Activated CD4-positive, alpha-beta T cell treated with anti-CD3 and anti-CD28 coated beads, Interleukin-2, amount 50 U/mL, for 1 hour (primary cell): Measurements from ENCODE around the gene RNF186.
"Not testable (repeated sequence)": the region's sequence is repeated elsewhere in the genome, so short reads cannot be mapped to it uniquely, and the experiment has no call there.

Experiments
- DNase-seq: peaks from one replicate; pipeline ENCODE4 v3.0.0-alpha.2; 2020

Gene RNF186

DNA sequence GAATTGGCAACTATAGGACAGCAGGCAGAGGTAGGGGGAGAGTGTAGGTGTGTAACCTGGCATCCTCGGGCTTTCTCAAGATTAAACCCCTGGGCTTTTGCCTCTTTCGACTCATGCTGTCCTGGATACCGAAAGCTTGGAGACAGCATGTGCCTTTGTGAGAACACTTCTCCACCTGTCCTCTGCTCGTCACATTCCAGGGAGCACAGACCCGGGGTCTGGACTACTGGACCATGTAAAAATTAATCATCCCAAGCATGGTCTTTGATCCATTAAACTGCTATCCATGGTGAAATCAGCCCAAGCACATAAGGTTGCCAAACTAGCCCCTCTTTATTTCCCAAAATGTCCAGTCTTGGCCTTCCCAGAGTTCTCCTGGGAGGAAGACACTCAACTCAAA lies 9.0 kb upstream of the RNF186 start:
- DNase-seq, result no peak

DNA sequence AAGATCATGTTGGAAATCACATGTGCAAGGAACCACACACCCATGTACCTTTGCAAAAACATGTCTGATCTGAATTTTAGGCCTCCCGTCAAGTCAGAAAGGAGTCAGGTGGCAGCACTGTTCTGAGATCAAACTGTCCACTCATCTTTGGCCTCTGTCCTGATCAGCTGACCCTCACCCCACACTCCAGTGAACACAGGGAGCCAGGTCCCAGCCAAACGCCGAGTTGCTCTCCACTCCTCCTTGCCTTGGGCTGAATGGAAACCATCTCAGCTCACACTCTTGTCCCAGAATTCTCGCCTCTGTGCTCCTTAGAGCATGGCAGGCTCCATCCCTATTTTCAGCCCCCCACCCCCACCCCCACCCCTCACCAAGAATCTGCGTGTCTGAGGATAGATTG lies 4.6 kb upstream of the RNF186 start:
- DNase-seq, result no peak

DNA sequence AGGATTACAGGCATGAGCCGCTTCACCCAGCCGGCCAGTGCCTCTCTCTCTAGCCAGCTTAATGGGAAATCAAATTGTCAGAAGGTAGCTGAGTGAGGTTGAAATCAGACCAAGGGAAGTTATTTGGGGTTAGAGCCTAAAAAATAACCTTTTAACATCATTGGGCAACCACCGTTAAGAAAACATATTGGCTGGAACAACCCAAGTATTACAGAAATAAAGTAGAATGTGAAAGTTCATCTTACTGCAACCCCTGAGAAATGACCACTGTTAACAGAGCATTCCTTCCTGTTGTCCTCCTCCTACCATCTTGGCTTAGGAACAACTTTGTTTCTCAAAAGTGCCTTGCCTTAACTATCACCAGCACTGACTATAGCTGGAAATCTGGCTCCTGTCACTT lies 3.2 kb upstream of the RNF186 start:
- no peak for DNase-seq

DNA sequence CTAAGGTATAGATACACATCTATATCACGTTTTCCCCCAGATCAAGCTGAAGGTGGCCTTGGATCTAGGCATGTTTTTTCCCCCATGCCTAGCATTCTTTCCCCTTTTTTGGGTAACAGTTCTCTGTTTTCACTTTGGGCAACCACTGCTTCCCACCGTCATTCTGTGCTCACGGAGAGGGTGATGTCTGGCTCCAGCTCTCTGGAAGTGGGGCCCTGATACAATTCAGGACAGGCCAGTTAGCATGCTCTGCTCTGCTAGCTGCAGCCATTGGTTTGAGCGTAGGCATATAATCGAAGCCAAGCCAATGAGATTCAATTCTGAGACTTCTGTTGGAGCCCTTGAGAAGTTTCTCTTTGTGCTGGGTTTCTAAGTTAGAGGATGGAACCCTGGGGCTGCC lies 2.1 kb upstream of the RNF186 start:
- DNase-seq, result no peak

DNA sequence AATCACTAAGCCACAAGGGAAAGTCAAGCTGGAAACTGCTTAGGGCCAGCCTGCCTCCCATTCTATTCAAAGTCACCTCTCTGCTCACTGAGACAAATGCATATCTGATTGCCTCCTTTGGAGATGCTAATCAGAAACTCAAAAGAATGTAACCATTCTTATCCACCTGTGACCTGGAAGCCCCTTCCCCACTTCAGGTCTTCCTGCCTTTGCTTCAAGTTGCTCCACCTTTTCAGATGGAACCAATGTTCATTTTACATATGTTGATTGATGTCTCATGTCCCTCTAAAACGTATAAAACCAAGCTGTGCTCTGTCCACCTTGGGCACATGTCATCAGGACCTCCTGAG lies 1.6 kb upstream of the RNF186 start:
- not testable (repeated sequence) for DNase-seq

DNA sequence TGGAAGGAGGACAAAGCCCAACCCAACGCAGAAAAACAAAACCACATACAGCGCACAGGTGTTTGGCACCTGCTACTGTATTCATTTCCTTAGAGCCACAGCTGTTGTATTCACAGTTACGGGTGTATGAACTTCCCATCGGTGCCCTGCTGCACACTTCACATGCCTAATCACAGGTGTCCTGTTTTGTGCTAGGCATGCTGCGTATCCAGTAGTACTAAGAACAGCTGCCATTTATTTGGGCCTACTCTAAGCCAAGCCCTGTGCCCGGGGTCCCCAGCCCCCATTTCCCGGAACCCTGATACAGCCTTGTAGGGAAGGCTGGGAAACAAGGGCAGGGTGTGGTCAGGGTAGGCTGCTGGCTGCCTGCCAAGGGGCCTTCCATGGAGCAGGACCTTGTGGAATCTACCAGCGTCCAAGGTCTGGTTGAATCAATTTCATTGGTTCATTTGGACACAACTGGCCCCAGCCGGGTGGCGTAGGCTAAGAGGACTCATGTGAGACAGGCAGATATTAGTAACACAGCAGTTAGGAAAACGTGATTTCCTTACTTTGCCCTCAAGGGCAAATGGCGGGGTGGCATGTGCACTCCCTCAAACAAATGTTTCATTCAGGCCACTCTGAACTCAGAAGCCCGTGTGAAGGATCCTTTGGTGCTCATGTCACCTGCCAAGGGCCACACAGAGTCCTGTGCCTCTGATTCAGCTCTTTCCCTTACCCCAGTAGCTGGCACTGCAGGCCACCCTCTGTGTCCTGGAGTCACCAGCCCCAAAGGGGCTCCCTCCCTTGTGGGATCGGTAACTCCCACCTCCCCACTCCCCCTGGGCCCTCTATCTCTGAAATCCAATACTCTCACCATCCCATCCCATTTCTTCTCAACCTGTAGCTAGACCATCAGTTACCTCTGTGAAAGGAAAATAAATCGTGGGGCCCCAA lies 986 bp upstream of the RNF186 start:
- DNase-seq, result no peak

DNA sequence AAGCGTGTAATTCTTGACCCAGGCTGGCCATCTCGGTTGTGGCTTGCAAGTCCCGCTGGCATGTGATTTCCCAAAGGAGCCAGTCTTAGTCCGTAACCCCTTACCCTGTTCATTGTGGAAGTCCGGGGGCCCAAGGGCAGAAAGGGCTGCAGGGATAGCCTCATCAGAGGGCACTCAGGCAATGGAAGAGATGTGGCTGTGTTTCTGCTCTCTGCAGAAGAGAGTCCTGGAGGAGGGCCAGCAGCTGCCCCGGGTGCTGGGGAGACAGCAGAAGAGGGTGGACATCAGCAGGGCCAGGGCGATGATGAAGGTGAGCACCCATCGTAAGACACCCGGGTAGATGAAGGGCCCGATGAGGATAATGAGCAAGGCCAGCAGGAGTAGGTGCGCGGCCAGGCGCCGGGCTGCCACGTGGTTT lies 830 bp downstream of the RNF186 start:
- no peak for DNase-seq

DNA sequence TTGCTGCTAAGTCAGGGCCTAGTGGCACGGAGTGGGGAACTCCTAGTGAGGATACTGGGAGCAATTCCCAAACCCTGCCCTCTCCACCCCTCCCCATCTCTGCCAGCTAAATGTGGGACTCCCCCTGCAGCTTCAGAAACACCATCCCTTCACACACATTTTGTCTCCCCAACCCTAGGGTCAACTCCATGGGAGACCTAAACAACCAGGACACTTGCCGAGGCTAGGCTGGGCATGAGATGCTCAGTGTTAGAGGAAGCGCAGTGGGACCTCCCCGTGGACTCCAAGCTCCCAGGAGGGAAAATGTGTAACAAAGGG lies 1.5 kb downstream of the RNF186 start:
- no peak for DNase-seq

DNA sequence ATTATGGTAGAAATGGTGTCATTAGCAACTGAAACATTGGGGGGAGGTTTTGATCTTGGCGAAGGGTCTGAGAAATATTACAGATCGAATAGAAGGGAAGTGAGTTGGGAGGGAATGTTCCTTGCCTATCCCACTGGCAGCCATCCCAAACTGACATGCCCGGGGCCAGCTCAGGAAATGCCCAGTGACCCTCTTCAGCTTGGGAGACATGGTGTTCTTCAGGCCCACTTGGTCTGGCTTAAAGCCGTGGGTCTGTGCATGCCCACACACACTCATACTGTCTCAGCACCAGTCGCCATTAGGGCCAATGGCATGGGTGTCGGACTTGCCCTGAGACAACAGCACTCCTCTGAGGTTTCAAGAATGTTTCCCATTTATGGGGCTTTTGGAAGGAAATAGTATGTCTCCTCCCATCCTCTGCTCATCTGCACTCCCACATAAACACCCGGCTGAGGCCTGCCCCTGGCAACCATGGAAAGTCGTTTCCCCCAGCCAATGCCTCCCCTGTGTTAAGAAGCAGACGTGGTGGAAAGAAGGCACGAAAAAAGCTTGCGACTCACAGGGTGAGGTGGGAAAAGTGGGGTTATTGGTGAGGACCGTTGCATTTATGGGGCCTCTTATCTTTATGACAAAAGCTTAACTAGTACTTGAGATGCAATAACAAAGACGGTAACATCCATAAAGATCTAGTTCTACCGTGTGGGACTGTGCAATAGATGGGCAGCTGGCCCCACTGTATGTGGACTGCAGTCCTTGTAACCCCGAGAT lies 2.0 kb downstream of the RNF186 start:
- no peak for DNase-seq

DNA sequence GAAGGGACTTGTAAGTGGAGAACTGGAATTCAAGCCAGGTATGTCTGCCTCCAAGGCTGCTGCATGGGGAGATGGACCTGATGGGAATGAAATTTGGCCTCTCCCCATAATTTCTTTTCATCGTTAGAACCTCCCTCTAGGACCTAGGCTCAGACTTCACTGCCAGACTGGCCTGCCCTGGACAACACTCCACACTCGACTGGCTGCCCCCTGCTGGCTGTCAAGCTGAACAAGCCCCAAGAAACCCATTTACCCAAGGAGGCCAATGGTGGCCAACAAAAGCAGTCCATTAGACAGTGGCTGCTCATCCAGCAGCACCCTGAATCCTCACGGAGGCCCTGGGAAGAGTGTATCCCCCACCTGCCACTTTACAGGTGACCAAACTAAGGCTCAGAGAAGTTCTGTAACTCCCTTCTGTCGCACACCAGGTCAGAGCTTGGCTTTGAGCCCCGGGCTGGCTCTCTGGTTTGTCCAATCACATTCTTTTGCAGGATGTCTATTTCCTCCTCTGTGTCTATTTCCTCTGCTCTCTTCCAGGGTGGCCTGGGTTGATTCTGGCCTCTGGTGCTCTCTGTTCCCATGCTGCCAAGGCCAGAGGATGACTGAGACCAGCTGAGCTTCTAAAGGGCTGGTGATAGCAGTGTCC lies 3.8 kb downstream of the RNF186 start:
- DNase-seq, result peak; percentile 35

DNA sequence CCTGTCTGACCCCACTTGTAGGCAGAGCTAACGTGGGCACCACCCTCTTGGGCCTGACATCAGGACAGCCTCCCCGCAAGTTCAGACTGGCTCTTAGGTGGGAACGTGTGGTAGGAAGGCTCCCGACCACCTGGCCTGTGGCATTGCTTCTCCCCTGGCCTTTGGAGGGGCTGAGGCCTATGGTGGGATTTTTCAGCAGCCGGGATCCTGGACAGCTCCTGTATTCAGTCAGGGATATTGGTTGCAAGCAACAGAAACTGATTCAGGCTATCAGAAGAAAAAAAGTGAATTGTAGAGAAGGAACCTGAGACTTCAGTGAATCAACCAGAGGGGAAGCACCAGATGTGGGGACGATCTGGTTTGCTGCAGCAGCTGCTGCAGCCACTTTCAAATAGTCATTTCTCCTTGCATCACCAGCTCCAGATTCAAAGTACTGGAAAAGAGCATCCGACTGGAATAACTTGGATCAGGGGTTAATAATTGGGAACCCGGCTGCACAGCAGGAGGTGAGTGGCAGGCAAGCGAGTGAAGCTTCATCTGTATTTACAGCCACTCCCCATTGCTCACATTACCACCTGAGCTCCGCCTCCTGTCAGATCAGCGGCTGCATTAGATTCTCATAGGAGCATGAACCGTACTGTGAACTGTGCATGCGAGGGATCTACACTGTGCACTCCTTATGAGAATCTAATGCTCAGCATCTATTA lies 5.9 kb downstream of the RNF186 start:
- DNase-seq, result no peak

DNA sequence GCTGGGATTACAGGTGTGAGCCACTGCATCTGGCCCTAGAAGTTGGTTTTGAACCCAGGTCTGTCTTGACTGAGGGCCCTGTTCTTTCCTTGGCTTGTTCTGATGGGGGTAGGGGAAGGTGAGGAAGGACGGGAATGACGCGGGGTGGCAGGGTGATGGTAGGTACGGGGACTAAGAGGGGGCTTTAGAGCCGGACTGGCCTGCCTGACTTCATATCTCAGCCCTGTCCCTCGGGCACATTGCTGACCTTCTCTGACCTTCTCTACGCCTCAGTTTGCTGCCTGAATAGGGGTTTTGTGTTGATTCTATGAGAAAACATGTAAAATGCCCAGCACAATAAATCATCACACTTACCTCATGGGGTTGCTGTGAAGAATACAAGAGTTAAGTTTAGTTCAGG lies 6.7 kb downstream of the RNF186 start:
- DNase-seq, result no peak

DNA sequence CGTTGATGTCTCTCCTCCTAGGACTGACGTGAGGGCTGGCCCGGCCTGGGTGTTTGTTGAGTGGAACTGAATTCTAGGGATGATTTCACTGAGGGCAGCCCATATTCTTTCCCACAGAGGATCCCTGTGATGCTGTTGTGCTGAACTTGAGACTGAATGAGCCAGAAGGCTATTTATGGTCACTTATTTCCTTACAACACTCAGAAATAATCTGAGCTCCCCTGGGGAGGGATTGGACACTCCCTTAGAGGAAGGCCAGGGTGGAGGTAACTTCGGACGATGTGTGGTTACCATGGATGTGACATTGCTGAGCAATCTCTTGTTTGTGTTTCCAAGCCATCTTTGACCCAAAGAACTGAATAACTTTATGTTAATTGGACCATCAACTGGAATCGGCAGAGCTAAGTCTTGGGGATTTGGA lies 10.2 kb downstream of the RNF186 start:
- DNase-seq, result no peak

DNA sequence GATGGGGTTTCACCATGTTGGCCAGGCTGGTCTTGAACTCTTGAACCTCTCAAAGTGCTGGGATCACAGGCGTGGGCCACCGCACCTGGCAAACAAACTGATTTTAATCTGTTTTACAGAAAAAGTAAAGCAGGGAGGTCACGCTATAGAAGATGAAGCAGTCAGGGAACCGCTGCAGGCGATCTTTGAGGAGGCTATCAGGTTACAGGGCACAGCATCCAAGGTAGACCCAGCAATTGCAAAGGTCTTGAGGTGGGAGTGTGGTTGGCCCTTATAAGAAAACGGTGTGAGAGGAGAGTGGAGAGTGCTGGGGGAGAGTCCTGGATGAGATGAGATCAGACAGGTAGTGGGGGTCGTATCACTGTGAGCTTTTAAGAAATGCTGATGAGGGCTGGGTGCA lies 12.8 kb downstream of the RNF186 start:
- DNase-seq, result no peak

DNA sequence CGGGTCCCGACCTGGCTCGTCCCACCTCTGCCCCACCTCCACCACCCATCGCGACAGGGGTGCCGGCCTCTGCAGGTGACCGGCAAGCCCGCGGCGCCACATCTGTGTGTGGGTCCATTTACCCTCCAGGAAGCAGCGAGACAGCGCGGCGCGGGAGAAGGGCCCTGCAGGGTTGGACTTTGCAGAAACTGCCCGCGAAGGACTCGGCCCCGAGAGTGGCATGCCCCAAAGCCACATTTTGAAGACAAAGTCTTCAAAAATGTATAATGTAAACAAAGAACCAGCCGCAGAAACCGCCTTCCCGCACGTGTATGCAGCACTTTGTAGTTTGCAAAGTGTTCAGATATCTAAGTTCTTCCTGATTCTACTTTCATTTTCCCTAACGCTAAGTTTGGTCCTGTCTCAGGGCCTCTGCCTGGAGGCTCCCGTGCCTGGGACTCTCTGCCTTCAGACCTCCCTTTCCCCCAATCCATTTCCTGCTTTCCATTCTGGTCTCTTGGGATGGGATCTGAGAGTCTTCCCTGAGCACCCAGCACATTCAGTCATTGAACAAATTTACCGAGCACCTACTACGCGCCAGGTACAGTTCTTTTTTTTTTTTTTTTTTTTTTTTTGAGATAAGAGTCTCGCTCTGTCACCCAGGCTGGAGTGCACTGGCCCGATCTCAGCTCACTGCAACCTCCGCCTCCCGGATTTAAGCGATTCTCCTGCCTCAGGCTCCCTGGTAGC lies 14.8 kb downstream of the RNF186 start:
- DNase-seq, result peak; percentile 19

DNA sequence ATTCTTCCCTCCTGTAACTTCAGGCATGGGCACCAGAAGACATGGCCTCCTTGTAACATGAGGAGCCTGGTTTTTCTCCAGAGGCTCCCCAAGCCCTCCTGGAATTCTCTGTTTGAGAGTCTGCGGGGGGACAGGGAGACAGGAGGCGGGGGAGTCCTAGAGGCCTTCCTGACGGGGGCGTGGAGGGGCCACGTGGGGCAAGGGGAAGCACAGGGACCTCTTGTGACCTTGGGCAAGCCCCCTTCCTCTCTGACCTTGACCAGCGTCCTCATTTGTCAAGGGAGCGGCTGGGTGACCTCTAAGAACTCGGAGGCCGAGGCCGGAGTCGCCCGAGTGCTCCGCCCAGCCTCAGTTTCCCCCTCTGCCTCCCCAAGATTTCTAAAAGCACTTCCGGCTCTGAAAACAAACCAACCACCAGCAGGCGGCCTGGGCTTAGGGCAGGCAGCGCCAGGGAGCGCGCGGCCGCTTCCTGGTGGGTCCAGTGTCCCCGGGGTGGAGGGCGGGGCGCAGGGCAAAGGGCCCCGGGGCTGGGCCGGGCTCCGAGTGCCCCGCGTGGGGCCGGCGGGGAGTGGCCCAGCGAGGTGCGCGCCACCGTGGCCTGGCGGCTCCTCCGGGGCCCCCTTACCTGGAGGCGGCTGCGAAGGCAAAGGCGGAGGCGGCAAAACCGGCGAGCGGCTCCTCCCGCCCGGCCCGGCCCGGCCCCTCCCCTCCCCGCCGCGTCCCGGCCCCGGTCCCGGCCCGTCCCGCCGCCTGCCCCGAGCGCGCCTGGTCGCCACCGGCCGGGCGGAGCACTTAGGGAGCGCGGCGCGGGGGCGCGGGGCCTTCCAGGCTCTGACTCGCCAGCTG lies 15.6 kb downstream of the RNF186 start, which contains the start of gene TMCO4:
Gene TMCO4 (minus strand): TSS at position 687 of the 846 bp plus-strand sequence. CDS start 19,158 bp downstream, outside the sequence.
- DNase-seq, result peak; percentile 32

DNA sequence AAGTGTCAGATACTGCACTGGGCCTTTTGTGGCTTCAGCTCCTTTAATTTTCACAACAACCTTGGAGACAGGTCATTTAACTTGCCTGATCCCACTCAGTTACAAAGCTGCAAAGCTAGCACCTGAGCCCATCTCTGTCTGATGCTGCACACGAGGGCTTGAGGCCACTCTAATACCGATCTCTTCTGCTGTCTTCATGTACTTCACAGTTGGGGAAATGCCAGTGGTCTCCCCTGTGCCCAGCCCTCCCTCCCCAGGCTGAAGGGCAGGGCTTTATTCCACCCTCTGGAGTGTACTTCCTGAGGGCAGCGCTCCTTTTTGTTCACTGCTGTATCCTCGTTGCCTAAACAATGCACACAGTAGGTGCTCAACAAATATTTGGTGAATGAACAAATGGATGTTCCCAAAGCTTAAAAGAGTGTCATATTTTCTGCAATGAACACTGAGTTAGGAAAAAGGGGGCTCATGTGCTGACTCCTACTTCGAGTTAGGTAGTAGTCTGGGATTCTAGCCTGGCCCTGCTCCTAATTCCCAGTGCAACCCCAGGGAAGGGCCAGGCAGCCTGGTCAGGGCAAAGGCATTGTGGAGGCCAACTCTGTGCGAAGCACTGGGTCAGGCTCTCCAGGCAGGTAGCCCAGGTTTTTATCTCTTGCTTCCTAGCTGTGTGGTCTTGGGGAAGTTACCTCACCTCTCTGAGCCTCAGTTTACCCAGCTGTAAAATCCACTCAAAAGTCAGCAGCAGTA lies 16.4 kb downstream of the RNF186 start:
- DNase-seq, result no peak

DNA sequence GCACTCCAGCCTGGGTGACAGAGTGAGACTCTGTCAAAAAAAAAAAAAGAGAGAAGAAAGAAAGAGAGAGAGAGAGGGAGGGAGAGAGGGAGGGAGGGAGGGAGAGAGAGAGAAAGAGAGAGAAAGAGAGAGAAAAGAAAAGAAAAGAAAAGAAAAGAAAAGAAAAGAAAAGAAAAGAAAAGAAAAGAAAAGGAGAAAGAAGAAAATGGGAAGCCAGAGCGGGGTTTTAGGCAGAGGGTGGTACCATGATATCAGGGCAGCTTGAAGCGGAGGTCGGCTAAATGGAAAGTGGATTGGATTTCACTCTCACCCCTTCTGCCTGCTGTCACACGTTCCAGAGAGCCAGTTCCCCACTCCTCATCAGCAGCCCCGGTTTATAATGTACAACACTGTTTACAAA lies 17.3 kb downstream of the RNF186 start:
- no peak for DNase-seq

DNA sequence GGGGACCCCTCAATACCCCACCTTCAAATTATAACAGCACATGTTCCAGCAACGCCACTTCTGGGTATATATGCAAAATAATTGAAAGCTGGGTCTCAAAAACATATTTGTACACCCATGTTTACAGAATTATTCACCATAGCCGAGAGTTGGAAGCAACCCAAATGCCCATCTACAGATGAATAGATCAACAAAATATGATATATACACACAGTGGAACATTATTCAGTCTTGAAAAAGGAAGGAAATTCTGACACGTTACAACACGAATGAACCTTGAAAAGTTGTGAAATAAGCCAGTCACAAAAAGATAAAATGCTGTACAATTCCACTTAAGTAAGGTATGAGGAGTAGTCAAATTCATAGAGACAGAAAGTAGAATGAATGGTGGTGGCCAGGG lies 20.5 kb downstream of the RNF186 start:
- DNase-seq, result no peak

DNA sequence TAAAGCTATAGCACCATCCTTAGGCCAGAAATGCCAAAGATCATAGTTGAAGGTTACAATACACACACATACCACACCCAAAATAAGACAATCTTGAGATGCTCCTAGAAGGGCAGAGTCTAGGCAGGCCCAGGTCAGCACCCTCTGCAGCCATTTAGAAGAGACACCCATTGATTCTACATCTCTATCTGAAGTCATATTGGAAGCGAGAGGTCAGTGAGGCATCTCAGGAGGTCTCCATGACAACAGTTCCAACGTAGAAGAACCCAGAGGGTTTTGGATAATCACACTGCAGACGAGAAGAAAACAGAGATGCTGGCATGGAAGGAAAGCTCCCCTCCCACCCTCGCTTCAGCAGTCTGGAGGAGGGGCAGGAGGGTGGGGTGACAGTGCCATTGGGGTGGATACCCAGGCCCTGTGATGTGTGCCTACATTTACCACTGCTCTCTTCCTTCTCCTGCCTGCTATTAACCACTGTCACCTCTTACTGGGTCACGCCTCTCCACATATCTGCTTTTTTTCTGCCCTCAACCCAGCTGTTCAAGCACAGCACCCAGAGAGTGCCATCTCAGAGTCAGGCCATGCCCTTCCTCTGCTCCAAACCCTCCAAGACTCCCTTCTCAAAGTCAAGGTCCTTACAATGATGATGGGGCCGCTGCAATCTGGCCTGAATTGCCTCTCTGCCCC lies 21.6 kb downstream of the RNF186 start:
- DNase-seq, result no peak
